NB4 (cell line): ENCODE data around the gene SLC35A5.

ENCODE experiments used
- DNase-seq: peaks from one replicate; pipeline ENCODE4 v3.0.0; 2010; ENCODE audit warnings: low read depth
- H3K4me3 ChIP-seq: one replicate; pipeline ENCODE4 v1.5.1; 2011; ENCODE audit warnings: mild to moderate bottlenecking, low read depth, low read length, moderate library complexity
- MYC ChIP-seq: IDR thresholded peaks from 2 replicates; pipeline ENCODE4 v1.6.1; 2011; ENCODE audit warnings: low read depth, low read length
- POLR2A ChIP-seq: IDR thresholded peaks from 2 replicates; pipeline ENCODE4 v1.6.1; 2011; ENCODE audit warnings: mild to moderate bottlenecking; ENCODE audit not compliant: insufficient read length; ENCODE audit errors: extremely low read depth
- TF ChIP-seq, protein P1 (sequence below): IDR thresholded peaks from 2 replicates; pipeline ENCODE4 v1.6.1; 2011; ENCODE audit warnings: low read depth, low read length
- TF ChIP-seq, protein P2 (sequence below): IDR thresholded peaks from one replicate; pipeline ENCODE4 v1.5.1; 2012; ENCODE audit warnings: low read depth, low read length

Gene SLC35A5

DNA sequence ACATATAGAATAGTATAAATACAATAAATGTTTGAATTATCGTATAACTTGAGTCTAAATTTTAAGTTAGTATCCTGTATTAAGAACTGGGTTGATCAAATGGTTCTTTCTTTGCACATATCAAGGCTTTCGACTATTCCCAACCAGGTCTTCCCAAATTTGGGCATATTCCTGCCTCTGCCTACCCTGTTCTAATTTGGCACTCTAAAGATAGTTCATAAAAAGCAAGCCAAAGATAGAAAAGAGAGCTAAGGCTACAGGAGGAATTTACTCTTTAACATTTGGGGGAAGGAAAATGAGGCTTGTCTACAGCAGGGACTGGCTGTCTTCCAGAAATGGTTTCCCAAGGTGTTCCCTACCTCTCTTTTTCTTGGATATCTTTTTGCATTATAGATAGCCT lies 36.1 kb downstream of the SLC35A5 start:
- H3K4me3 ChIP-seq: no peak overlapping the region
- no peak for DNase-seq
- TF ChIP-seq MYC: no peak
- TF ChIP-seq, protein P1, sequence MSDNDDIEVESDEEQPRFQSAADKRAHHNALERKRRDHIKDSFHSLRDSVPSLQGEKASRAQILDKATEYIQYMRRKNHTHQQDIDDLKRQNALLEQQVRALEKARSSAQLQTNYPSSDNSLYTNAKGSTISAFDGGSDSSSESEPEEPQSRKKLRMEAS: no peak
- TF ChIP-seq, protein P2, sequence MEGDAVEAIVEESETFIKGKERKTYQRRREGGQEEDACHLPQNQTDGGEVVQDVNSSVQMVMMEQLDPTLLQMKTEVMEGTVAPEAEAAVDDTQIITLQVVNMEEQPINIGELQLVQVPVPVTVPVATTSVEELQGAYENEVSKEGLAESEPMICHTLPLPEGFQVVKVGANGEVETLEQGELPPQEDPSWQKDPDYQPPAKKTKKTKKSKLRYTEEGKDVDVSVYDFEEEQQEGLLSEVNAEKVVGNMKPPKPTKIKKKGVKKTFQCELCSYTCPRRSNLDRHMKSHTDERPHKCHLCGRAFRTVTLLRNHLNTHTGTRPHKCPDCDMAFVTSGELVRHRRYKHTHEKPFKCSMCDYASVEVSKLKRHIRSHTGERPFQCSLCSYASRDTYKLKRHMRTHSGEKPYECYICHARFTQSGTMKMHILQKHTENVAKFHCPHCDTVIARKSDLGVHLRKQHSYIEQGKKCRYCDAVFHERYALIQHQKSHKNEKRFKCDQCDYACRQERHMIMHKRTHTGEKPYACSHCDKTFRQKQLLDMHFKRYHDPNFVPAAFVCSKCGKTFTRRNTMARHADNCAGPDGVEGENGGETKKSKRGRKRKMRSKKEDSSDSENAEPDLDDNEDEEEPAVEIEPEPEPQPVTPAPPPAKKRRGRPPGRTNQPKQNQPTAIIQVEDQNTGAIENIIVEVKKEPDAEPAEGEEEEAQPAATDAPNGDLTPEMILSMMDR: no peak
- TF ChIP-seq POLR2A: no peak

DNA sequence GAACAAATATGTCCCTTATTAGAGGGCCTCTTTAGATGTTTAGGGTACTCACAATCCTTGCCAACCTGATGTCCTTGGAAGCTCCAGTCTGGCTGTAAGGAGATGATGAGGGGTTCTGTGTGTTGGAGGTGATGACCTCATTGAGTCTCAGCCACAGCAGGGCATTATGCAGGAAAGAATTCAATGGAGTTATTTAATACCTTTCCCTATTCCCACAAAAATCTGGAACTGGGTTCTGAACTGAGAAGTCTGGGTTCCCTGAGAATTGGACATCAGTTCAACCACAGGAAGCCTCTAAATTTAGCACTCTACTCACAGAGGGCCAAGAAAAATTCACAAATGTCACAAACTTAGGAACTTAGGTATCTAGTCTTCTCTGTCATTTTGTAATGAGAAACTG lies 36.9 kb downstream of the SLC35A5 start:
- H3K4me3 ChIP-seq: no peak overlapping the region
- DNase-seq: no peak
- TF ChIP-seq, protein P2: no peak
- TF ChIP-seq POLR2A (no peak), MYC (no peak)
- TF ChIP-seq, protein P1: no peak

DNA sequence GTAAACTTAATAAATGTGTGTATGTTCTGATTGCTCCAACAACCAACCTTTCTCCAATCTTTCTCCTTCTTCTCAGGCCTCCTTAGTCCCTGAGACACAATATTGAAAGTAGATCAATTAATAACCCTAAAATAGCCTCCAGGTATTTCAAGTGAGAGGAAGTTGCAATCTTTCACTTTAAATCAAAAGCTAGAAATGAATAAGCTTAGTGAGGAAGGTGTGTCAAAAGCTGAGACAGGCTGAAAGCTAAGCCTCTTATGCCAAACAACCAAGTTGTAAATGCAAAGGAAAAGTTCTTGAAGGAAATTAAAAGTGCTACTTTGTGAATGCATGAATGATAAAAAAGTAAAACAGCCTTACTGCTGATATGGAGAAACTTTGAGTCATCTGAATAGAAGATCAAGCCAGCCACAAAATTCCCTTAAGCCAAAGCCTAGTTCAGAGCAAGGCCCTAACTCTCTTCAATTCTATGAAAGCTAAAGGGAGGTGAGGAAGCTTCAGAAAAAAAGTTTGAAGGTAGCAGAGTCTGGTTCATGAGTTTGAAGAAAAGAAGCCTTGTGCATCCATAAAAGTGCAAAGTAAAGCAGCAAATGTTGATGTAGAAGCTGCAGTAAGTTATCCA lies 40.5 kb downstream of the SLC35A5 start:
- H3K4me3 ChIP-seq: no peak overlapping the region
- no peak for TF ChIP-seq POLR2A
- TF ChIP-seq MYC: no peak
- TF ChIP-seq, protein P2: no peak
- TF ChIP-seq, protein P1: no peak

DNA sequence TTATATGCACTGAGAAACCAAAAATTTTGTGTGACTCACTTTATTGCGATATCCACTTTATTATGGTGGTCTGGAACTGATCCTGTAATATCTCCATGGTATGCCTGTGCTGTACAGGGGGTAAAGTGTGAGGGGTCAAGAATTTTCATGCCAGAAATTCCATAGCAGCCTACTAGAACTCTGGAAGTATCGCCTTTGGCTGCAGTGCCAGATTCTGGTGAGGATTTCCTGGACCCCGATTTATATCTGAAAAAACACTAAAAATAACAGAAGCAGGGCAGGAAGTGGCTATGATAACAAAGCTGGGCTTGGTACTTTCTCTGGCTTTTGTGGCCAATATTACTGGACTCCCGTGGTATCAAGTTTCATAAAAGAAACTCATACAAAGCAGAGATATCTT lies 42.7 kb downstream of the SLC35A5 start:
- TF ChIP-seq, protein P1: no peak
- no peak for TF ChIP-seq MYC
- TF ChIP-seq, protein P2: no peak
- TF ChIP-seq POLR2A: no peak
- no peak overlapping the region for H3K4me3 ChIP-seq
- DNase-seq: peak; percentile 25

More for the DNA sequence above, 40.5 kb downstream of the SLC35A5 start:
- no peak for DNase-seq

DNA sequence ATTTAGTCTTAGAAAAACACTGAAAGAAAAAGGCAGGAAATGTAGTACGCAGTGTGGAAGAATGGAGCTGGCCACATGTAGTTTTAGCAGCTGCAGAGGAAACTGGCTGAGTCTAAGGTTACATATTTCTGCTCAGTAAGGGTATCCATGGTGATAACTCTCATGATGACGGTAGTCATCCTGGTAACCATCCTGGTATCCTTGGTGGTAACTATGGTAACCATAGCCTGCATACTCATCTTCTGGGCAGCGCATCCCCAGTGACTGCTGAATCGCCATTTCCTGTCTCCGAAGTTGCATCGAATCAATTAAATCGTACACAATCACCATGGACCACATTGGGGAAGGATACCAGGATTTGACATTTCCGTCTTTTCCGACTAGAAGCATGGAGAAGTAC lies 43.4 kb downstream of the SLC35A5 start:
- TF ChIP-seq, protein P2: no peak
- TF ChIP-seq, protein P1: no peak
- TF ChIP-seq MYC: no peak
- TF ChIP-seq POLR2A: no peak
- no peak overlapping the region for H3K4me3 ChIP-seq
- DNase-seq: no peak
